Raji (cell line): ENCODE results near the gene STK24.

Experiments used
- POLR2A ChIP-seq: IDR thresholded peaks from 2 replicates; pipeline ENCODE4 v1.6.1; 2011; ENCODE audit warnings: low read depth, low read length, control low read depth; ENCODE audit not compliant: insufficient read depth

STK24 gene

GRCh38 chr13:98529171-98529570 lies 47.7 kb downstream of the STK24 start:
- no peak for TF ChIP-seq POLR2A

- no peak for TF ChIP-seq POLR2A
These were observed 48.2 kb downstream of the STK24 start for GRCh38 chr13:98528663-98529064.

GRCh38 chr13:98527526-98527925 lies 49.4 kb downstream of the STK24 start:
- no peak for TF ChIP-seq POLR2A

GRCh38 chr13:98526182-98526512 lies 50.8 kb downstream of the STK24 start:
- TF ChIP-seq POLR2A: no peak

- no peak for TF ChIP-seq POLR2A
These were observed 51.3 kb downstream of the STK24 start for GRCh38 chr13:98525456-98526181.

GRCh38 chr13:98524793-98525192 lies 52.1 kb downstream of the STK24 start:
- no peak for TF ChIP-seq POLR2A

- no peak for TF ChIP-seq POLR2A
These were observed 52.5 kb downstream of the STK24 start for GRCh38 chr13:98524391-98524790.

- no peak for TF ChIP-seq POLR2A
These were observed 53.3 kb downstream of the STK24 start for GRCh38 chr13:98523455-98524102.

GRCh38 chr13:98522371-98522770 lies 54.5 kb downstream of the STK24 start:
- no peak for TF ChIP-seq POLR2A

GRCh38 chr13:98521461-98522247 lies 55.3 kb downstream of the STK24 start:
- no peak for TF ChIP-seq POLR2A

- no peak for TF ChIP-seq POLR2A
These were observed 56.0 kb downstream of the STK24 start for GRCh38 chr13:98520674-98521449.

GRCh38 chr13:98519976-98520375 lies 56.9 kb downstream of the STK24 start:
- TF ChIP-seq POLR2A: no peak

- TF ChIP-seq POLR2A: no peak
These were observed 59.2 kb downstream of the STK24 start for GRCh38 chr13:98517576-98518310.

- no peak for TF ChIP-seq POLR2A
These were observed 61.0 kb downstream of the STK24 start for GRCh38 chr13:98515818-98516465.
